Gastroesophageal sphincter (tissue), 3 donors: Measurements from ENCODE around the gene VPS8.

ENCODE experiments used
- CTCF ChIP-seq, 4 experiments: fragments of 200-600 bp in 2 of 4; fragments of 450-650 bp in 2 of 4; sonication (generic) in 1 of 4; IDR thresholded peaks; one replicate each; pipeline ENCODE4 v1.5.1; 2017 to 2019; ENCODE audit warnings: antibody characterized with exemption in 4 of 4, mild to moderate bottlenecking in 2 of 4, moderate library complexity in 2 of 4
- POLR2A ChIP-seq, 2 donors: fragments of 450-650 bp; IDR thresholded peaks; one replicate each; pipeline ENCODE4 v1.6.1; 2017; ENCODE audit warnings: antibody characterized with exemption in 2 of 2, mild to moderate bottlenecking in 2 of 2, moderate library complexity in 1 of 2

DNA sequence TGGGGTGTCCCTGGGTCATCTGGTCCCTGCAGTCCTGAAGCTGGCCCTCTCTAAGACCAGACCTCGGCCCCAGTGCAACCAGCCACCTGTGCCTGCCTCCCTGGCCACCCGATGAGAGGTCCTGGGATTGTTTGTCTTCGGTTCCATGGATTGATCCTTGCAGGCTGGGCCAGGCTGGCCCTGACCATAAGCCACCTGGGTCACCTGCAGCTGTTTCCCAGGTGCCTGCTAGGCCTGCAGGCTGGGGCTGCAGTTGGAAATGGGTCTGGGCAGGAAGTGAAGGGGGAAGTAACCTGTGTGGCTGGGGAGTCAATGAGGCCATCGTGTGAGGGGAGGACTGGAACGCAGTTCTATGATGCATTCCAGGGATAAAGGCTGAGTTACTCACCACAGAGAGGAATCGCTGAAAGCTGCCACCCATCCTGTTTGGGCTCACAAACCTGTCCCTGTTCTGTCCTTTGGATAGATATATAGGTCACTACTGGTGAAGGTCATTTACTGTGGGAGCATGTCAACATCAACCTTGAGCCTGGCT, 30.9 kb upstream of the VPS8 start:
- no peak for TF ChIP-seq POLR2A (IDR thresholded peaks at IDR 0.05)
- TF ChIP-seq CTCF (IDR thresholded peaks at IDR 0.05), result no peak
